Transverse colon (tissue), 4 donors: ENCODE data around the gene LIPA.

Source experiments
- EP300 ChIP-seq: sonication (generic); formaldehyde crosslinking; IDR thresholded peaks from one replicate; pipeline ENCODE4 v1.6.1; 2017; ENCODE audit warnings: antibody characterized with exemption, low read depth
- POLR2A ChIP-seq: fragments of 450-650 bp; IDR thresholded peaks from one replicate; pipeline ENCODE4 v1.6.1; 2016; ENCODE audit warnings: antibody characterized with exemption, mild to moderate bottlenecking, moderate library complexity
- POLR2AphosphoS5 ChIP-seq, 3 donors: sonication (generic); formaldehyde crosslinking; IDR thresholded peaks; one replicate each; pipeline ENCODE4 v1.6.1; 2016; ENCODE audit warnings: antibody characterized with exemption in 3 of 3
- TF ChIP-seq, protein P1 (sequence below), 5 experiments: fragments of 200-600 bp in 3 of 5; fragments of 450-650 bp in 2 of 5; sonication (generic) in 3 of 5; IDR thresholded peaks; 1 replicate in 2 of 5; 2 replicates in 3 of 5; pipeline ENCODE4 v1.5.1; 2016 to 2017; ENCODE audit warnings: antibody characterized with exemption in 5 of 5, inconsistent platforms in 3 of 5, mild to moderate bottlenecking in 2 of 5, moderate library complexity in 1 of 5

DNA sequence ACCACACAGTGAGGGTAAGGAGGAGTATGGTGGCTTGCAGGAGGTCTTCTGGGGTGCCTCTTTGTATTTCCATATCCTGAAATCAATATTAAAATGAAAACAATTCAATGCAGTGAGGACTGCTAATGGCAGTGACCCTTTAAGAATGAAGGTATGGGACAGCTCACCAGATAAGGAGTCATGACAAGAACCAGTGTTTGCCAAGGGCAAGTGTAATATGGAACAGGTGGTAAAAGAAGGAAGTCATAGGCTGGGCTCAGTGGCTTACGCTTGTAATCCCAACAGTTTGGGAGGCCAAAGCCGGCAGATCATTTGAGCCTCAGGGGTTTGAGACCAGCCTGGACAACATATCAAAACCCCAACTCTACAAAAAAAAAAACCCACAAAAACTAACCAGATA lies 20.0 kb upstream of the LIPA start:
- no peak for TF ChIP-seq POLR2A
- TF ChIP-seq, protein P1, sequence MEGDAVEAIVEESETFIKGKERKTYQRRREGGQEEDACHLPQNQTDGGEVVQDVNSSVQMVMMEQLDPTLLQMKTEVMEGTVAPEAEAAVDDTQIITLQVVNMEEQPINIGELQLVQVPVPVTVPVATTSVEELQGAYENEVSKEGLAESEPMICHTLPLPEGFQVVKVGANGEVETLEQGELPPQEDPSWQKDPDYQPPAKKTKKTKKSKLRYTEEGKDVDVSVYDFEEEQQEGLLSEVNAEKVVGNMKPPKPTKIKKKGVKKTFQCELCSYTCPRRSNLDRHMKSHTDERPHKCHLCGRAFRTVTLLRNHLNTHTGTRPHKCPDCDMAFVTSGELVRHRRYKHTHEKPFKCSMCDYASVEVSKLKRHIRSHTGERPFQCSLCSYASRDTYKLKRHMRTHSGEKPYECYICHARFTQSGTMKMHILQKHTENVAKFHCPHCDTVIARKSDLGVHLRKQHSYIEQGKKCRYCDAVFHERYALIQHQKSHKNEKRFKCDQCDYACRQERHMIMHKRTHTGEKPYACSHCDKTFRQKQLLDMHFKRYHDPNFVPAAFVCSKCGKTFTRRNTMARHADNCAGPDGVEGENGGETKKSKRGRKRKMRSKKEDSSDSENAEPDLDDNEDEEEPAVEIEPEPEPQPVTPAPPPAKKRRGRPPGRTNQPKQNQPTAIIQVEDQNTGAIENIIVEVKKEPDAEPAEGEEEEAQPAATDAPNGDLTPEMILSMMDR (IDR thresholded peaks at IDR 0.05), result no peak
- no peak for TF ChIP-seq EP300
- TF ChIP-seq POLR2AphosphoS5 (IDR thresholded peaks at IDR 0.05), result no peak
